ENCODE measurements around the gene MSANTD7. TPM values are rescaled to one million over a fixed set of nuclear protein-coding genes. Genes with fewer than 3 reads are reported as not detected.

MSANTD7 gene
- polyA plus RNA-seq, 3 donors: 5.0 to 7.6 (median 7.3) TPM

- H3K27ac Mint-ChIP-seq: peak overlapping the region in 3 of 7 donors; percentile 6 to 50 (median 18)
- Histone ChIP-seq H3K79me2 (ENCODE audit: insufficient read depth, low read length) (peaks cover 38% of the 10 kb centered on the region), H4K20me1 (ENCODE audit: insufficient read depth, low read length) (peaks cover 16% of the 10 kb centered on the region), H3K4me1 (ENCODE audit: control insufficient read depth in 1 of 2, insufficient read depth in 2 of 2, low read length in 2 of 2) (peaks cover 11% of the 10 kb centered on the region in 2 donors), H3K36me3 (replicated peaks in 1 of 2; ENCODE audit: control insufficient read depth in 1 of 2, insufficient read depth in 2 of 2, low read length in 2 of 2) (peaks cover 46 to 73% of the 10 kb centered on the region in 2 donors), H3K27ac (ENCODE audit: low read depth in 1 of 2, low read length in 2 of 2) (no peak overlapping the region), H3K4me3 (replicated peaks in 1 of 3; ENCODE audit: low read depth in 2 of 3, low read length in 3 of 3) (no peak overlapping the region), H3K4me2 (replicated peaks; ENCODE audit: extremely low read depth, low read length, poor library complexity, severe bottlenecking) (no peak overlapping the region), H2AFZ (ENCODE audit: insufficient read depth, low read depth, low read length, poor library complexity, severe bottlenecking) (no peak overlapping the region), H3K9me3 (replicated peaks in 1 of 2; ENCODE audit: control insufficient read depth in 1 of 2, insufficient read depth in 1 of 2, low read length in 2 of 2) (no peaks in the 10 kb centered on the region), H3K27me3 (ENCODE audit: control insufficient read depth in 2 of 2, insufficient read depth in 2 of 2, low read length in 2 of 2) (no peaks in the 10 kb centered on the region), H3K9ac (ENCODE audit: insufficient read depth, low read length, poor library complexity, severe bottlenecking) (no peak overlapping the region)
- H3K4me3 Mint-ChIP-seq: no peak overlapping the region
- H3K4me1 Mint-ChIP-seq: peaks cover 10% of the 10 kb centered on the region
- H3K27me3 Mint-ChIP-seq (ENCODE audit: low read depth in 3 of 3): no peaks in the 10 kb centered on the region
- no peak for TF ChIP-seq CTCF (IDR thresholded peaks at IDR 0.05)
- DNase-seq: no peak
- intact Hi-C loops (cut with micrococcal nuclease): no loop called here
- no peaks in the 10 kb centered on the region for H3K9me3 Mint-ChIP-seq
- 98% methylated on average over 15 of the region's 15 CpGs for WGBS (ENCODE audit: insufficient coverage)
- H3K36me3 Mint-ChIP-seq: peaks cover 57 to 61% of the 10 kb centered on the region in 2 donors
Observed at GRCh38 chr10:14843327-14843988, 5.4 kb downstream of the MSANTD7 start.

GRCh38 chr10:14844948-14845347 lies 6.8 kb downstream of the MSANTD7 start:
- H3K4me1 ChIP-seq (ENCODE audit: control insufficient read depth in 1 of 2, insufficient read depth in 2 of 2, low read length in 2 of 2): no peaks in the 10 kb centered on the region
- no peak overlapping the region for H3K9ac ChIP-seq (ENCODE audit: insufficient read depth, low read length, poor library complexity, severe bottlenecking)
- peaks cover 67 to 73% of the 10 kb centered on the region in 2 donors for H3K36me3 Mint-ChIP-seq
- H3K79me2 ChIP-seq (ENCODE audit: insufficient read depth, low read length): peaks cover 24% of the 10 kb centered on the region
- WGBS (ENCODE audit: insufficient coverage): no CpG with 5 or more reads among the region's 2 CpGs
- no peaks in the 10 kb centered on the region for H3K27me3 ChIP-seq (ENCODE audit: control insufficient read depth in 2 of 2, insufficient read depth in 2 of 2, low read length in 2 of 2)
- intact Hi-C loops (cut with micrococcal nuclease): no loop called here
- no peaks in the 10 kb centered on the region for H3K9me3 Mint-ChIP-seq
- TF ChIP-seq CTCF (IDR thresholded peaks at IDR 0.05): no peak
- H3K4me3 ChIP-seq (replicated peaks in 1 of 3; ENCODE audit: low read depth in 2 of 3, low read length in 3 of 3): no peak overlapping the region
- H3K27me3 Mint-ChIP-seq (ENCODE audit: low read depth in 3 of 3): no peaks in the 10 kb centered on the region
- no peak for DNase-seq
- H3K4me1 Mint-ChIP-seq: no peaks in the 10 kb centered on the region
- H2AFZ ChIP-seq (ENCODE audit: insufficient read depth, low read depth, low read length, poor library complexity, severe bottlenecking): no peak overlapping the region
- no peaks in the 10 kb centered on the region for H3K9me3 ChIP-seq (replicated peaks in 1 of 2; ENCODE audit: control insufficient read depth in 1 of 2, insufficient read depth in 1 of 2, low read length in 2 of 2)
- H4K20me1 ChIP-seq (ENCODE audit: insufficient read depth, low read length): peaks cover 16% of the 10 kb centered on the region
- no peak overlapping the region for H3K4me3 Mint-ChIP-seq
- no peak overlapping the region for H3K4me2 ChIP-seq (replicated peaks; ENCODE audit: extremely low read depth, low read length, poor library complexity, severe bottlenecking)
- H3K27ac ChIP-seq (ENCODE audit: low read depth in 1 of 2, low read length in 2 of 2): no peak overlapping the region
- H3K27ac Mint-ChIP-seq: no peak overlapping the region
- H3K36me3 ChIP-seq (replicated peaks in 1 of 2; ENCODE audit: control insufficient read depth in 1 of 2, insufficient read depth in 2 of 2, low read length in 2 of 2): peaks cover 55 to 86% of the 10 kb centered on the region in 2 donors

Measured in CD14-positive monocyte (primary cell).